Measurements from ENCODE around the gene CNPY4.

- TF ChIP-seq, protein P1, sequence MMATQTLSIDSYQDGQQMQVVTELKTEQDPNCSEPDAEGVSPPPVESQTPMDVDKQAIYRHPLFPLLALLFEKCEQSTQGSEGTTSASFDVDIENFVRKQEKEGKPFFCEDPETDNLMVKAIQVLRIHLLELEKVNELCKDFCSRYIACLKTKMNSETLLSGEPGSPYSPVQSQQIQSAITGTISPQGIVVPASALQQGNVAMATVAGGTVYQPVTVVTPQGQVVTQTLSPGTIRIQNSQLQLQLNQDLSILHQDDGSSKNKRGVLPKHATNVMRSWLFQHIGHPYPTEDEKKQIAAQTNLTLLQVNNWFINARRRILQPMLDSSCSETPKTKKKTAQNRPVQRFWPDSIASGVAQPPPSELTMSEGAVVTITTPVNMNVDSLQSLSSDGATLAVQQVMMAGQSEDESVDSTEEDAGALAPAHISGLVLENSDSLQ (IDR thresholded peaks at IDR 0.05), result no peak
- TF ChIP-seq ELF4 (IDR thresholded peaks at IDR 0.05), result no peak
- no peak for TF ChIP-seq FOXM1 (IDR thresholded peaks at IDR 0.05; ENCODE audit: borderline replicate concordance)
- no peak for TF ChIP-seq SP1 (IDR thresholded peaks at IDR 0.05)
- no peak for TF ChIP-seq HDGF (IDR thresholded peaks at IDR 0.05; ENCODE audit: borderline replicate concordance)
- TF ChIP-seq SUZ12 (IDR thresholded peaks at IDR 0.05), result no peak
- no peak for TF ChIP-seq ARNT (IDR thresholded peaks at IDR 0.05)
Observed at GRCh38 chr7:100155553-100156317, 36.3 kb downstream of the CNPY4 start.

Data from HEK293T (cell line).